Ramos (cell line): ENCODE data around the gene DCAF4L1.

Experiments used
- in situ Hi-C: fragments of 300-500 bp; cut with MboI; formaldehyde crosslinking; loops from one replicate; pipeline ENCODE4 v1.14.3; 2022; ENCODE audit warnings: low sequenced_read_pairs; ENCODE audit not compliant: unreplicated experiment

The DCAF4L1 gene

GRCh38 chr4:41985151-41985550 lies 3.6 kb downstream of the DCAF4L1 start:
- in situ Hi-C loops: no loop called here

- in situ Hi-C loops: no loop called here
Observed at GRCh38 chr4:41989994-41990364, 8.4 kb downstream of the DCAF4L1 start.

GRCh38 chr4:41990365-41991111 lies 9.0 kb downstream of the DCAF4L1 start, which contains the start of gene SLC30A9:
Gene SLC30A9, plus strand, starts transcription at chr4:41990530. Its CDS starts 122 bp downstream, at chr4:41990652.
- in situ Hi-C loops: no loop called here

- in situ Hi-C loops: no loop called here
Observed at GRCh38 chr4:41991916-41992767, 10.6 kb downstream of the DCAF4L1 start.

GRCh38 chr4:41992967-41993857 lies 11.7 kb downstream of the DCAF4L1 start:
- in situ Hi-C loops: no loop called here

GRCh38 chr4:41994461-41994985 lies 13.0 kb downstream of the DCAF4L1 start:
- in situ Hi-C loops: no loop called here

- in situ Hi-C loops: no loop called here
Observed at GRCh38 chr4:41998019-41998418, 16.5 kb downstream of the DCAF4L1 start.

- in situ Hi-C loops: no loop called here
Observed at GRCh38 chr4:41999321-41999720, 17.8 kb downstream of the DCAF4L1 start.

- in situ Hi-C loops: no loop called here
Observed at GRCh38 chr4:42008011-42008786, 26.6 kb downstream of the DCAF4L1 start.

GRCh38 chr4:42015438-42015837 lies 33.9 kb downstream of the DCAF4L1 start:
- in situ Hi-C loops: no loop called here

- in situ Hi-C loops: no loop called here
Observed at GRCh38 chr4:42018451-42018850, 36.9 kb downstream of the DCAF4L1 start.
